Erythroblast (primary cell): ENCODE data around the gene TMEM134.

Experiments
- DNase-seq, 2 experiments: peaks; one replicate each; lab custom pipeline; 2025; lab: John Stamatoyannopoulos, UW
- GATA1 ChIP-seq: IDR thresholded peaks from 2 replicates; pipeline ENCODE4 v1.6.1; 2011; ENCODE audit warnings: low read depth, mild to moderate bottlenecking, control low read depth, low read length, moderate library complexity
- POLR2A ChIP-seq: IDR thresholded peaks from 2 replicates; pipeline ENCODE4 v1.6.1; 2011; ENCODE audit warnings: mild to moderate bottlenecking, low read length

Gene TMEM134

DNA sequence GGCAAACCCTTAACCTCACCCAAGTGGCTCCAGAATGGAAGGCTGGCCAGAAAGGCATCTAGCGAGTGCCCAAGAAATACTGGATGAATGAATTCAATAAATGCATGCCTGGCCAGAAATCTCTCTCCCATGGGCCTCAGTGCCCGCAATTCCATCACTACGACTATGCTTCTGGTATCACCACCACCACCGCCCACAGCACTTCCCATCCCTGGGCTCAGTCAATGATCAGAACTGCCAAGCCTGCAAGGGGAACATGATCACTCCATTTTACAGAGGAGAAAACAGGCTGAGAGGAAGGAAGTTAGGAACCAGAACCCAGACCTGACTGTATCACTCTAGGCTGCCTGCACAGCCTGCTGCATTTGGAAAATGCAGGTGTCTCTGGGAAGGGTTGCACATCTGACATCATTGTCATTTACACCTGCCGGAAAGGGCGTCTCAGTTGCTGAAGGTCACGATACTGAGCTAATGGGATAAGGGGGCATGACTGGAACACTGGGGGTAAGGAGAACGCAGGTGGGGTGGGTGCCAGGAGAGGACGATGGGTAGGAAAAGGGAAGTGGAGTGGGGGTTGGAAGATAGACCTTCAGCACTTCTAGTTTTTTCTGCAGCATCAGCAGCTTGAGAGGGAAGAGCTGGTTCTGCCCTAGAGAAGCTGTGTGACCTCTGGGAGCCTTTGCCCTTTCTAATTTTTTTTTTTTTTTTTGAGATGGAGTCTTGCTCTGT is 19.8 kb downstream of the TMEM134 start:
- no peak for DNase-seq
- TF ChIP-seq POLR2A = no peak
- no peak for TF ChIP-seq GATA1

DNA sequence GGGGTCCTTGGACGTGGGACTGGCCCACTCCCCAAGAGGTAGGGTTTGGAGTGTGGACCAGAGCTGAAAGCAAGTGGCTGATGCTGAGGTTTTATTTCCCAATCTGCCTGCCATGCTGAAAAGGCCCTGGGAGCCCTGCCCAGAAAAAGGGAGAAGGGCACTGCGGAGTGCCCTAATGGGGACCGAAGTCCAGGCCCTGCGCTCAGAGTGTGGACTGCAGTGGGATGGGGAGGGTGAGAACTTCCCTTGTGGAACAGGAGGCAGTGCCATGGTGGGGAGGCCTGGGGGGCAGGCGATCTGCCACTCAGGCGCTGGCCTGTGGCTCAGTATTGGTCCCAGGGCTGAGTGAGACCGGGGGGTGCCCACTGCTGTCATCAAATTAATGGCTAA is 20.8 kb downstream of the TMEM134 start:
- TF ChIP-seq GATA1 = no peak
- no peak for TF ChIP-seq POLR2A
- no peak for DNase-seq

DNA sequence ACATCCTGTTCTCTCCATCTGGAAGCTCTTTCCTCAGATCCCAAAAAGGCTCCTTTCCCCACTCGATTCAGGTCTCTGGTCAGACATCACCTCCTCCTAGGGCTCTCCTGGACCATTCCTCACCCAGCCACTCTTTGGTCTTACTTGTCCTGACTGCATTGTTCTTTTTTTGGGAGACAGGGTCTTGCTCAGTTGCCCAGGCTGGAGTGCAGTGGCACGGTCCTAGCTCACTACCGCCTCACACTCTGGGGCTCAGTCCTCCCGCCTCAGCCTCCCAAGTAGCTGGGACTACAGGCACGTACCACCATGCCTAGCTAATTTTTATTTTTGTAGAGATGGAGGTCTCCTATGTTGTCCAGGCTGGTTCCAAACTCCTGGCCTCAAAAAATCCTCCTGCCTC is 23.5 kb downstream of the TMEM134 start:
- TF ChIP-seq POLR2A (no peak), GATA1 (no peak)
- DNase-seq = no peak

DNA sequence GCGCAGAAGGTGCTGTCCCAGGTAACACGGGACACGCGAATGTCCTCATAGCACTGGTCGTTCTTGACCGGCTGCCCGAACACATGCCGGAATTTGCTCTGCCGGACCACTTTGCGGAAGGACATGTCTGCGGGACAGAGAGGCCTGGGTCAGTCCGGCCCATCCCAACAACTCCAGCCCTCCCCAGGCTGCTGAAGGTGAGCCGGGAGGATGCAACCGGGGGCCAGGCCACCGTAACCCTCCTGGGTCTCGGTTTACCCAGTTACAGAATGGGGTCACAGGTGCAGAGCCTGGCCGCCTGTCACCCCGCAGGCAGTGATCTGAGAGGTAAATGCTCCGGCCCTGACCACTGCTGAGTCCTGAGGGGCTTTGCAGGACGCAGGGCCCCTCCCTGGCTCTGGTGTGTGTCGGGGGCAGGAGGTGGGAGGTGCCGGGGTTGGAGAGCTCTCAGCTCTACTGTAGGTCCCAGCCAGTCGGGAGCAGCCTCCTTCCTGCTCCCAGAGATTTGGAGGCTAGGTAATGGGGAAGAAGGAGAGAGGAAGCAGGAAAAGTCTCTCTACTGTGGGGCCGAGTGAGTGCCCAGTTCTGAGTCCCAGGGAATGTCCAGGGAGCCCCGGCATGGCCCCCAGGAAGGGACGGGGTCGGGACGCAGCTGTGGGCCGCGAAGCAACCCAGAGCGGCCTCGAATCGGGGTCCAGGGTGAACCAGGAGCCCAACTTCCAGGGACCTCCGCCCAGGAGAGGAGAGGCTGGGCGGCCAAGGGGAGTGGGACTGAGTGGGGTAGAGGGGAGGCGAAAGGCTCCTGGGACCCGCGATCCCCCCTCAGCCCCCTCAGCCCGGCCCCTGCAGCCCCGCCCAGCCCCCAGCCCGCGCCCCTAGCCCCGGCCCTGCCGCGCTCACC is 26.3 kb downstream of the TMEM134 start:
- no peak for DNase-seq
- TF ChIP-seq GATA1 (no peak), POLR2A (no peak)

DNA sequence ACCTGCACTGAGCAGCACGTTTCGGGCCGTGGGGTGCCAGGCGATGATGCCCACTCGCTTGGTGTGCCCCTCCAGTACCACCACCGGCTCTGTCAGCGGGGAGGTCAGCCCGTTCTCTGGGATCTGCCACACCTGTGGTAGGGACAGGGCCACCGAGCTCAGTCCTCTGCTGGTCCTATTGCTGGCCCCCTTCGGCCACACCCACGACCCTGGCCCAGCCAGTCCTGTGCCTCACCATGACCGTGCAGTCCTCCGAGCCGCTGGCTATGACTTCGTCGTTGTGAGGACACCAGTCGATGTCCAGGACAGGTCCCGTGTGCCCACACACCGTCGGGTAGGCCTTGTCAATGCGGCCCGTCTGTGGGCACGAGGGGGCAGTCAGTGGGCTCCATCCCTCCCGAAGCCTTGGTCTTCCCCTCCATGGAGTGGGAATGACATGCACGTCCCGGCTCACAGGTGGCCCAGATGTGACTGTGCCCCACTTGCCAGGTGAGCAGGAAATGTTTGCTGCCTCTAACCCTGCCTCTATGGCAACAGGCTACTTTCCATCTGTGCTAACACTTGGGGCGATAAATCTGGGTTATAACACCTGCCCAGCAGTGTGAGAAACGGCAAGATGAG is 27.2 kb downstream of the TMEM134 start:
- no peak for DNase-seq
- TF ChIP-seq POLR2A (no peak), GATA1 (no peak)

DNA sequence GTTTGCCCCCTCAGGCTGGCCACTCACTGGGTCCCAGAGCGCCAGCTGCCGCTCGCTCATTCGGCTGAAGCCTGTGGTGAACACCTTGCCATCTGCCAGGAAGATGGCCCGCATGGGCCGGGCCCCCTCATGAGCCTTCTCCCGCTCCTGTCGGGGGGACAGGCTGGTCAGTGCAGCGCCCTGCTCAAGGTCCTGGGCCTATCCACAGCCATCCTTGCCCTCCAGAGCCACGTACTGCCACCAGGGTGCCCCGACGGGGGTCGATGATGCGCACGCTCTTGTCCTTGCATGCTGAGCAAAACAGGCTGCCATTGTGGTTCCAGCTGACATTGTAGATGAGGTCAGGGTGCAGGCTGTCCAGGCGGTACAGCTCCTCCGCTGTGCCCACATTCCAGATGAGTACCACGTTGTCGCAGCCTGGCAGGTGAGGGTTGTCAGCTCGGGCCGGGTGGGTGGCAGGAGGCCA is 27.9 kb downstream of the TMEM134 start:
- TF ChIP-seq GATA1 (no peak), POLR2A (no peak)
- no peak for DNase-seq

DNA sequence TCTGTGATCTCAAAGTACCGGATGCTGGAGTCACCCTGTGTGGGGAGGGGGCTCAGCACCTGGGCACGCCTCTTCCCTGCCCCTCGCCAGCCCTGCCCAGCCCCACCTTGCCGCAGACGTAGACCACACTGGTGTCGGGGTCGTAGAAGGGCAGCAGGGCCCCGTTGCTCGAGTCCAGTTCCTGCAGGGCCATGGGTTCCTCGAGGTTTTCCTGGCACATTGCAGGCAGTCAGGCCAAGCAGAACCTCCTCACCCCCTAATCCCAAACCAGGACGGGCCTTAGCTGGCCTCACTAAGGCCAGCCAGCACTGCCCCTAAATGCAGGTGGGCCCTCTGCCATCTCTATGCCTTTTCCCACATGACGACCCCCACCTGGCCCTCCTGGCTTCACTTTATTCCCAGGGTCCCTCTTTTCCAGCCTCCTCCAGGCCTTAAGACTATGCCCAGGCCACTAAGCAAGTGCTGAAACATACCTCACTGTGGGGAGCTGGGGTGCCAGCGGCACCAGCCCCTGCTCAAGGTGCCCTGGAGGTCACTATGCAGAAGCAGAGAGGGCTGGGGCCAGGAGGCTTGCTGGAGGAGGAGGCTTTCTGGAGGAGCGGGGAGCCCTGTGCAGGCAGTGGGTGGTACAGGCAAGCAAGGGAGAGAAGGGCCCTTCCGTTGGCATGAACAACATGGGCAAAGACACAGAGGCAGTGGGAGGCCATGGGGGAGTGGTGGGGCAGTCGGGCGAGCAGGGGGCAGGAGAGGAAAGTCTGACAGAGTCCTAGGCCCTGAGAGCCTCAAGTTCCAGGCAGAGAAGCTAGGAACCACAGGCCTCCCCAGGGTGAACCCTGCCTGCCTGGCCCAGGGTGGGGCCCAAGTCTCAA is 28.6 kb downstream of the TMEM134 start:
- TF ChIP-seq GATA1 = no peak
- DNase-seq = no peak

DNA sequence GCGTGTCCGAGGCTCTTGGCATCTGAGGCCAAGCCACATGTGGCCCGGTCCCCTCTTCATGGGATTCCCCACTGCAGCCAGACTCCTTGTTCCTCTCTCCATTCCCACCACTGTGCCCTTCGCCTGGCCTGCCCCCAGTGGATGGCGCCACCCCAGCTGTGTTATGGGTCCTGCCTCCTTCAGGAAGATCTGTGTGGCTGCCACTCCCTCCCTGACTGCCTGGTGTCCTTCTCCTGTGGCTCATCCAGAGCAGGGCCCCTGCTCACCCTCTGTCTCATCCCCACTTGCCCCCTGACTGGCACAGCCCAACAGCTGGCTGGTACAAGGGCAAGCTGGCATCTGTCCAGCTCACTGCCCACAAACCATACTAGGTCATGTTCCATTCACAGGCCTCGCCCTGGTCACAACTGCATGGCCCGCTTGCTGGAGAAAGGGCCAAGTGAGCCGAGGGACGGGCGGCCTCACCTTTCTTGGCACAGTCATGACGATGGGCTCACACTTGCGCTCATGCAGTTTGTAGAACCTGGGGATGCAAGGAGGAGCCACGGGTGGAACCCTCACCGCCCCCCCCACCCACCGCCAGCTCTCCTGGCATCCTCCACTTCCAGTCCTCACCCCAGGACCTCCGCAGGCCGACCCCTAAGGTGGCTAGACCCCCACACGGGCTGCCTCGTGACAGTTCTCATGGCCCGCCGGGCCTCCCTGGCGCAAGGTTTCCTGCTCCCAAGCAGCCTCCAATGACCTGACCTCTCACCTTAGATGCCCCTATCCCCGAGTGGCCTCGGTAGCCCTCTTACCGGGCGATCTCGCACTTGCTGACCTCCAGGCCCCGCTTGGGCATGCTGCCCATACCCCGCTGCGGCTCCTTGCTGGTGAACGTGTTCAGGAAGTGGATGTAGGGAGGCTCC is 29.5 kb downstream of the TMEM134 start:
- no peak for DNase-seq
- TF ChIP-seq POLR2A (peak; percentile 20), GATA1 (no peak)

DNA sequence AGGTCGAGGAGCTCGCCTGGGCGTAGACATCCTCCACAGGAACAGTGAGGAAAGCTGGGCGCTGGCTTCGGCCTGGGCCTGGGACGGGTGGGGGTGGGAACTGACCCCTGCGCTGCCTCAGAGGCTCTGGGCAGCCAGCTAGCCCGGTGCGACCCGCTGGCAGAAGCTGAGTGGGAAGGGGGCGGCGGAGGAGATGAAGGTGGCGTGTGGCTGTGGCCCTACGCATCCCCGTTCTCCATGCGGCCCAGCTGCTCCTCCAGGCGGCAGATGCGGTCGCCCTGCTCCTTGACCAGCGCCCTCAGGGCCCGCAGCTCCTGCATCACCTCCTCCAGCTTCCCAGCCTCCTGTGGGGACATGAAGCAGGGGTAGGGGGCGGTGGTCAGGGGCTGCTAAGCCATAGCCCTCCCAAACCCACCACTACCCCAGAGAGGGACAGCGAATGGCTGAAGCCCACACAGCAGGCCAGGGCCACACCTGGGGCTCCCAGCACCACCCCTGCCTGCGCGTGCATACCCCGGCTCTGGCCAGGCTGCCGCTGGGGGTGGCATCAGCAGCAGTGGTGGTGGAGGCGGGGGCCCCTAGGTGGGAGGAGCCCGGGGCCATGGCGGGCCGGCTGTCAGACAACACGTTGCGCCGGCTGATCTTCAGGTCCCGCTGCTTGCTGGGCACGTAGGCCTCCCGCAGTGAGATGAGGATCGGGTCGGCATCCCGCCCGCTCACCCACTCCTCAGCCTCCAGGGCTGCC is 30.7 kb downstream of the TMEM134 start:
- no peak for DNase-seq
- no peak for TF ChIP-seq GATA1
- TF ChIP-seq POLR2A = no peak

DNA sequence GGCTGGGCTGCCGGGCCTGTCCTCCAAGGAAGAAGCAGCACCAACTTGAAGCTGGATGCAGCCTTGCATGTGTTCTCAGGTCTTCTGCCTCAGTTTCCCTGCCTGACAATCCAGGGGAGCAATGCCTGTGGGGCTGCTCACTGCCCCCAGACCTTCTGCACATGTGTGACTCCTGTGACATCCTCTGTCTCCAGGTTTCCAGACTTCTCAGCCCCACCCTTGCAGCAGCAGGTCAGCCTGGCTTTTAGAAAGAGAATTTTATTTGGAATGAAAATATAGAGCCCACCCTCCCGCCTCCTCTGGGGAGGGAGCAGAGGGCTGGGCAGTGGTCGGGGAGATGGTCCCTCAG is 31.3 kb downstream of the TMEM134 start:
- no peak for DNase-seq
- TF ChIP-seq POLR2A (no peak), GATA1 (no peak)

DNA sequence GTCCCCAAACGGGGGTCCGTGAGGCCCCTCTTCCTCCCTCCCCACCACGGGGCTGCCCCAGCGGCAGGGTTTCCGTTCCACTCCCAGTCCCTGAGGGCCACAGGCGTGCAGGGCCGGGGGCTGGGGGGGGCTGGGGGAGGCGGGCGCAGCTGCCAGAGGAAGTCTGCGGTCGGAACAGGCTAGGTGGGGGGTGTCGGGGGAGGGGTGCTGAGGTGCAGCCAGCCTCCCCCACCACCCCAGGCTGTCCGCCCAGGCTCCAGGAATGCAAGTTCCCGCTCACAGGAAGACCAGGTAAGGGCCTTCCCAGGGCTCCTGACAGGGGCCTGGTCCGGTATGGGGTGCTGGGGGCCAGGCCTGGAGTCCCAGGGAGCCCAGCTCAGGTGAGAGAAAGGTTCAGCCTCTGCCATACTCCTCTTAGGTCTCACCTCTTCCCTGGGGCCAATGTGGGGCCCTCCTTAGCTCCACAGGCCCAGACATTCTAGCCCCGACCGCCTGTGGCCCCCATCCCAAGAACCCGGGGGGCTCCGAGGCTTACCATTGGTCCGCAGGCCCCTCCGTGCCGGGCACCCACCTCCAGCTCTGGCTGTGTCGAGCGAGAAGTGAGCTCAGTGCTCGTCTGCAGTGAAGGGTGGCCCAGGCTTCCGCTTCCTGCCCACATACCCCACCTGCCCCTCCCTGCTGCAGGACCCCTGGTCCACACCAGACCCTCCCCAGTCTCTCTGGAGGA is 31.8 kb downstream of the TMEM134 start, which contains the start of gene PTPRCAP:
Gene PTPRCAP, minus strand, starts transcription at position 601 of the 727 bp plus-strand sequence. Its CDS starts 63 bp downstream, at position 538.
- TF ChIP-seq POLR2A (no peak), GATA1 (no peak)
- no peak for DNase-seq
